Endothelial cell of umbilical vein (primary cell): ENCODE measurements around the gene AKAP12.

Experiments used
- CTCF ChIP-seq, 2 donors: IDR thresholded peaks; 1 replicate in 1 of 2; 2 replicates in 1 of 2; pipeline ENCODE4 v1.5.1; 2011; ENCODE audit warnings: low read length in 2 of 2, mild to moderate bottlenecking in 2 of 2, moderate library complexity in 2 of 2, control low read depth in 1 of 2, inconsistent platforms in 1 of 2, low read depth in 1 of 2; ENCODE audit not compliant: insufficient read depth in 1 of 2; ENCODE audit errors: extremely low read depth in 1 of 2
- MYC ChIP-seq: IDR thresholded peaks from one replicate; pipeline ENCODE4 v1.6.1; 2011; ENCODE audit warnings: mild to moderate bottlenecking, low read depth, low read length

DNA sequence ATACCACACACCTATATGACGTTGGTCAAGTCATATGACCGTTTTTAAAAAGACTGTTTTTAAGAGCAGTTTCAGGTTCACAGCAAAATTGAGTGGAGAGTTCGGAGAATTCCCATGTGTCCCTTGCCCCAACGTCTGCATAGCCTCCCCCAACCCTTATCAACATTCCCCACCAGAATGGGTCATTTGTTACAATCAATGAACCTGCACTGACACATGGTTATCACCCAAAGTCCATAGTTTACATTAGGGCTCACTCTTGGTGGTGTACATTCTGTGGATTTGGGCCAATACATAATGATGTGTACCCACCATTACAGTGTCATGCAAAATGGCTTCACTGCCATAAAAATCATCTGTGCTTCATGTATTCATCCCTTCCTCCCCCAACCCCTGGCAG, 99.6 kb downstream of the AKAP12 start:
- TF ChIP-seq CTCF (IDR thresholded peaks at IDR 0.05; ENCODE audit: extremely low read depth in 1 of 2, insufficient read depth in 1 of 2, low read depth in 1 of 2, low read length in 2 of 2) (no peak), MYC (no peak)
